ENCODE results near the gene SLC44A5.
"Not testable (repeated sequence)": the region's sequence is repeated elsewhere in the genome, so short reads cannot be mapped to it uniquely, and the experiment has no call there.

The SLC44A5 gene

GRCh38 chr1:75618382-75618781, 7.5 kb upstream of the SLC44A5 start:
- H3K9me3 ChIP-seq (ENCODE audit: control insufficient read depth, insufficient read depth, low read length), result no peaks in the 10 kb centered on the region
- H3K27ac ChIP-seq (ENCODE audit: low read length), result no peak overlapping the region
- no peaks in the 10 kb centered on the region for H3K36me3 ChIP-seq (ENCODE audit: control insufficient read depth, insufficient read depth, low read length)
- H3K4me3 ChIP-seq (ENCODE audit: low read length), result no peak overlapping the region
- peaks cover 11% of the 10 kb centered on the region; the same call in 1 of the 2 replicates for H3K27me3 ChIP-seq (ENCODE audit: control insufficient read depth, insufficient read depth, low read length)
- no peaks in the 10 kb centered on the region for H3K4me1 ChIP-seq (ENCODE audit: control insufficient read depth, insufficient read depth, low read length)
- no peak for DNase-seq (ENCODE audit: low read depth, low spot score)

DNA sequence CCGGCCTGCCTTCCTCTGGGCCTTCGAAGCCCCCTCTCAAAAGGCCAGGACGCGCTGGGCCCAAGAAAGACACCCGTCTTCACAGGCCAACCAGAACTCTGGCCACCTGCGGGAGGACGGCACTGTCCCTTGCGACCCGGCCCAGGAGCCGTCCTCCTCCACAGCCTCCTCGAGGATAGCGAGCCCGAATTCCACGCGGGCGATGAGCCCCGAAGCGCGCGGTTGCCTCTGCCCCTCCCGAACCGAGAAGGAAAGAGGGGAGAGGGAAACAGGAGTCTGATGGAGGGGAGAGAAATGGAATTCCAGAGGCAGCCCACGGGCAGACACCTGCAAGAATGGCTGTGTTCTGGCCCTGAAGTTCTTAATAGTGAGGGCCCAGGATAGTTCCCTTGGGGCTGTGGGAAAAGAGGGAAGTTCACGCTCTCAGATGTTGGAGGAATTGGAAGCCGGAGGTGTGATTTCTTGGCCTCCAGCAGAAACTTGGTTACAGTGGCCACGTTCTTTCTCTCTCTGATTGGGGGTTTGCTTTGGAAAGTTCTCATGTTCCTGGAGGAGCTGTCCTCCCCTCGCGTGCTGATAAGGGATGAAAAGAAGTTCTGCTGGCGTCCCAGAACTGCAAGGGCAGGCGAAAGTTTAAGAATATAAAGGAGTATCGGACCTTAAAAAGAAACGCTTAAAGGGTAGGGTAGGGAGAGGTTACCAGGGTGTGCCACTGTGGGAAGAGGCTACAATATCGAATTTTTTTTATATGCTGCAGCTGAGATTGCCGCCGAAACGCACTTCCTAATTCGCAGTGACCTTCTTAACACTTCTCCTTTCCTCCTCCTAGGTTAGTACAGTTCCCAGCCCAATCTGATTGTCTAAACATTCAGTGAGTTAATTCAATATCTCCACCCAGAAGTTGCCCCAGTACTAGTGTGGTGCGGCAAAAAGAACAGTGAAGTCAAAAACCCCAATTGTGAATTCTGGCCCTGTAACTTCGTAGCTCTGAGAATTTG, 5.8 kb upstream of the SLC44A5 start:
- Histone ChIP-seq H3K36me3 (ENCODE audit: control insufficient read depth, insufficient read depth, low read length) (no peaks in the 10 kb centered on the region), H3K9me3 (ENCODE audit: control insufficient read depth, insufficient read depth, low read length) (no peaks in the 10 kb centered on the region), H3K4me3 (ENCODE audit: low read length) (peak overlapping the region; percentile 60; the same call in 1 of the 2 replicates), H3K27ac (ENCODE audit: low read length) (no peak overlapping the region), H3K4me1 (ENCODE audit: control insufficient read depth, insufficient read depth, low read length) (no peaks in the 10 kb centered on the region), H3K27me3 (ENCODE audit: control insufficient read depth, insufficient read depth, low read length) (peaks cover 11% of the 10 kb centered on the region; the same call in 1 of the 2 replicates)
- DNase-seq (ENCODE audit: low read depth, low spot score), result no peak
- no CpG with 5 or more reads among the region's 39 CpGs for WGBS (ENCODE audit: insufficient coverage, insufficient read length)

- no peaks in the 10 kb centered on the region for H3K36me3 ChIP-seq (ENCODE audit: control insufficient read depth, insufficient read depth, low read length)
- H3K4me1 ChIP-seq (ENCODE audit: control insufficient read depth, insufficient read depth, low read length), result no peaks in the 10 kb centered on the region
- no CpG with 5 or more reads among the region's 72 CpGs for WGBS (ENCODE audit: insufficient coverage, insufficient read length)
- no peaks in the 10 kb centered on the region for H3K9me3 ChIP-seq (ENCODE audit: control insufficient read depth, insufficient read depth, low read length)
- peak overlapping the region; percentile 60; the same call in 1 of the 2 replicates for H3K4me3 ChIP-seq (ENCODE audit: low read length)
- H3K27me3 ChIP-seq (ENCODE audit: control insufficient read depth, insufficient read depth, low read length), result peaks cover 11% of the 10 kb centered on the region; the same call in 1 of the 2 replicates
- no peak overlapping the region for H3K27ac ChIP-seq (ENCODE audit: low read length)
- no peak for DNase-seq (ENCODE audit: low read depth, low spot score)
Observed at GRCh38 chr1:75615613-75616435, 4.9 kb upstream of the SLC44A5 start.

DNA sequence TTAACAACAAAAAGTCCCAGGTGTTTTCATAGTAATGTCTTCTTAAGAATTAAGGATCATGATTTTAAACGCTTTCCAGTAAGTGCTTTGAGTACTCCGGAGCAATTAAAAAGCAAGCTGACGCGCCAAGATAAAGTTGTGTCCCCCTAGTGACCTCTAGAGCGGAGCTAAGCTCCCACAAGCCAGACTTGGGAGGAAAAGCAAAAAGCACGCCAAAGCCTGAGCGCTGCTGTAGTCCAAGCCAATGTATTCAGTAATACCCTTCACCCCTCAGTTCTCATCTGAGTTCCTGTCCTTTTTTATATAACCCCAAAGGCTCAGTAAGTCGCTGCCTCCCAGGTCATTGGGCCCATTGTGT, 3.5 kb upstream of the SLC44A5 start:
- Histone ChIP-seq H3K4me3 (ENCODE audit: low read length) (peak overlapping the region; percentile 60; the same call in 1 of the 2 replicates), H3K27ac (ENCODE audit: low read length) (no peak overlapping the region)
- DNase-seq (ENCODE audit: low read depth, low spot score), result no peak

GRCh38 chr1:75613916-75614315, 3.0 kb upstream of the SLC44A5 start:
- DNase-seq (ENCODE audit: low read depth, low spot score), result no peak
- H3K27me3 ChIP-seq (ENCODE audit: control insufficient read depth, insufficient read depth, low read length), result peaks cover 11% of the 10 kb centered on the region; the same call in 1 of the 2 replicates
- WGBS (ENCODE audit: insufficient coverage, insufficient read length), result no CpG with 5 or more reads among the region's 5 CpGs
- no peaks in the 10 kb centered on the region for H3K9me3 ChIP-seq (ENCODE audit: control insufficient read depth, insufficient read depth, low read length)
- no peaks in the 10 kb centered on the region for H3K36me3 ChIP-seq (ENCODE audit: control insufficient read depth, insufficient read depth, low read length)
- no peak overlapping the region for H3K27ac ChIP-seq (ENCODE audit: low read length)
- H3K4me3 ChIP-seq (ENCODE audit: low read length), result no peak overlapping the region
- no peaks in the 10 kb centered on the region for H3K4me1 ChIP-seq (ENCODE audit: control insufficient read depth, insufficient read depth, low read length)

More for the DNA sequence above, 3.5 kb upstream of the SLC44A5 start:
- no CpG with 5 or more reads among the region's 8 CpGs for WGBS (ENCODE audit: insufficient coverage, insufficient read length)
- H3K9me3 ChIP-seq (ENCODE audit: control insufficient read depth, insufficient read depth, low read length), result no peaks in the 10 kb centered on the region
- H3K4me1 ChIP-seq (ENCODE audit: control insufficient read depth, insufficient read depth, low read length), result no peaks in the 10 kb centered on the region
- H3K36me3 ChIP-seq (ENCODE audit: control insufficient read depth, insufficient read depth, low read length), result no peaks in the 10 kb centered on the region
- H3K27me3 ChIP-seq (ENCODE audit: control insufficient read depth, insufficient read depth, low read length), result peaks cover 11% of the 10 kb centered on the region; the same call in 1 of the 2 replicates

- Histone ChIP-seq H3K27ac (ENCODE audit: low read length) (no peak overlapping the region), H3K4me3 (ENCODE audit: low read length) (no peak overlapping the region), H3K9me3 (ENCODE audit: control insufficient read depth, insufficient read depth, low read length) (no peaks in the 10 kb centered on the region), H3K36me3 (ENCODE audit: control insufficient read depth, insufficient read depth, low read length) (no peaks in the 10 kb centered on the region), H3K27me3 (ENCODE audit: control insufficient read depth, insufficient read depth, low read length) (peaks cover 11% of the 10 kb centered on the region; the same call in 1 of the 2 replicates), H3K4me1 (ENCODE audit: control insufficient read depth, insufficient read depth, low read length) (no peaks in the 10 kb centered on the region)
- no peak for DNase-seq (ENCODE audit: low read depth, low spot score)
- WGBS (ENCODE audit: insufficient coverage, insufficient read length), result no CpG with 5 or more reads among the region's 3 CpGs
Observed at GRCh38 chr1:75612976-75613375, 2.1 kb upstream of the SLC44A5 start.

GRCh38 chr1:75602486-75602885, 8.4 kb downstream of the SLC44A5 start:
- Histone ChIP-seq H3K27me3 (ENCODE audit: control insufficient read depth, insufficient read depth, low read length) (no peaks in the 10 kb centered on the region), H3K4me3 (ENCODE audit: low read length) (no peak overlapping the region), H3K36me3 (ENCODE audit: control insufficient read depth, insufficient read depth, low read length) (no peaks in the 10 kb centered on the region), H3K9me3 (ENCODE audit: control insufficient read depth, insufficient read depth, low read length) (no peaks in the 10 kb centered on the region), H3K27ac (ENCODE audit: low read length) (no peak overlapping the region), H3K4me1 (ENCODE audit: control insufficient read depth, insufficient read depth, low read length) (no peaks in the 10 kb centered on the region)
- WGBS (ENCODE audit: insufficient coverage, insufficient read length), result no CpG with 5 or more reads among the region's 2 CpGs
- DNase-seq (ENCODE audit: low read depth, low spot score), result no peak

DNA sequence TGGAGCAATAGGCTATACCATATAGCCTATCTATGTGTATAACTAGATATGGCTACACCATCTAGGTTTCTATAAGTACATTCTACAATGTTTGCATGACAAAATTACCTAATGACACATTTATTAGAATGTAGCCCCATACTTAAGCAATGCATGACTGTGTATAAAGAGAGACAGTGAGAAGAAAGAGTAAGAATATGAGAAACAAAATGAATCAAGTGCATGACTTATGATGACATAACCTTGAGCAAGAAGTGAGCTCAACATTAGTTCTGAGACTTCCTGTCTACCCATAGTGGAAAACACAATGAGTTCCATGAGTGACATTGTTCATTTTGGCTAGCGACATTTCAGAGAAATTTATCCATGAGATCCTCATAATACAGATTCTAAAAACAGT, 10.1 kb downstream of the SLC44A5 start:
- WGBS (ENCODE audit: insufficient coverage, insufficient read length), result no CpG with 5 or more reads among the region's 1 CpG
- H3K9me3 ChIP-seq (ENCODE audit: control insufficient read depth, insufficient read depth, low read length), result no peaks in the 10 kb centered on the region
- no peak for DNase-seq (ENCODE audit: low read depth, low spot score)
- no peaks in the 10 kb centered on the region for H3K36me3 ChIP-seq (ENCODE audit: control insufficient read depth, insufficient read depth, low read length)
- no peak overlapping the region for H3K27ac ChIP-seq (ENCODE audit: low read length)
- H3K4me1 ChIP-seq (ENCODE audit: control insufficient read depth, insufficient read depth, low read length), result no peaks in the 10 kb centered on the region
- no peak overlapping the region for H3K4me3 ChIP-seq (ENCODE audit: low read length)
- H3K27me3 ChIP-seq (ENCODE audit: control insufficient read depth, insufficient read depth, low read length), result no peaks in the 10 kb centered on the region

DNA sequence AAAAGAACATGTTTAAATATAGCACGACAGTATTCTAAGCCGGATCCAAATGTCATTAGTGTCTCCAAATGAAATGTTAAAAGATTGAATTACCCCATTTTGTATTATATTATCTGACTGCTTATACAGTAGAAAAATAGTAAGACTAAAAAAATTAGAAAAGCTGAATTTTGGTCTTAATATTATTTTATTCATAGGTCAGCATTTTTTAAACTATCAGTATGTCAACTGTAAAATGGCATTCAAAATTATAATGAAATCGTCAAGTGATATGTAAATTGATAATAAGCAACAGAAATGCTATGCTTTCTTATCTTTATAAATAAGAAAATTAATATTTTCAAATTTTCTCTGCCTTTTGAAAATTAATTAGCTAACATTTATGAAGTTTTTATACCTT, 16.6 kb downstream of the SLC44A5 start:
- WGBS (ENCODE audit: insufficient coverage, insufficient read length), result no CpG with 5 or more reads among the region's 3 CpGs
- DNase-seq (ENCODE audit: low read depth, low spot score), result no peak
- Histone ChIP-seq H3K36me3 (ENCODE audit: control insufficient read depth, insufficient read depth, low read length) (no peaks in the 10 kb centered on the region), H3K4me1 (ENCODE audit: control insufficient read depth, insufficient read depth, low read length) (peaks cover 4% of the 10 kb centered on the region; the same call in 1 of the 2 replicates), H3K4me3 (ENCODE audit: low read length) (no peak overlapping the region), H3K9me3 (ENCODE audit: control insufficient read depth, insufficient read depth, low read length) (no peaks in the 10 kb centered on the region), H3K27ac (ENCODE audit: low read length) (no peak overlapping the region), H3K27me3 (ENCODE audit: control insufficient read depth, insufficient read depth, low read length) (no peaks in the 10 kb centered on the region)

GRCh38 chr1:75593457-75593856, 17.5 kb downstream of the SLC44A5 start:
- not testable (repeated sequence) for H3K36me3 ChIP-seq (ENCODE audit: control insufficient read depth, insufficient read depth, low read length); H3K27me3 ChIP-seq (ENCODE audit: control insufficient read depth, insufficient read depth, low read length); H3K4me1 ChIP-seq (ENCODE audit: control insufficient read depth, insufficient read depth, low read length); H3K4me3 ChIP-seq (ENCODE audit: low read length); H3K27ac ChIP-seq (ENCODE audit: low read length); H3K9me3 ChIP-seq (ENCODE audit: control insufficient read depth, insufficient read depth, low read length); DNase-seq (ENCODE audit: low read depth, low spot score)
- WGBS (ENCODE audit: insufficient coverage, insufficient read length), result no CpG with 5 or more reads among the region's 3 CpGs

Data from iPS DF 6.9 (cell line).